SK-N-SH treated with all-trans-retinoic acid at 6 μM for 48 hours (cell line): ENCODE results near the gene TMEM163.

Source experiments
- ATAC-seq: fragments of 200-7000 bp; cut with Tn5 transposase; 3 replicates; pipeline ENCODE4 v1.9.1; 2020; ENCODE audit warnings: mild to moderate bottlenecking, moderate library complexity
- ARNTL ChIP-seq: fragments of 450-650 bp; formaldehyde crosslinking; IDR thresholded peaks from 2 replicates; pipeline ENCODE4 v1.5.0; 2020; ENCODE audit warnings: low read depth, mild to moderate bottlenecking, moderate library complexity, borderline replicate concordance
- ESRRG ChIP-seq: fragments of 250-450 bp; sonication (Bioruptor Pico); IDR thresholded peaks from 2 replicates; pipeline ENCODE4 v1.6.1; 2021; ENCODE audit warnings: mild to moderate bottlenecking
- GLIS3 ChIP-seq: fragments of 250-450 bp; sonication (Bioruptor Pico); IDR thresholded peaks from 2 replicates; pipeline ENCODE4 v1.5.0; 2020; ENCODE audit warnings: mild to moderate bottlenecking, moderate library complexity
- ISL1 ChIP-seq: fragments of 250-450 bp; sonication (Bioruptor Pico); IDR thresholded peaks from 2 replicates; pipeline ENCODE4 v2.1.2; 2022; ENCODE audit warnings: mild to moderate bottlenecking, moderate library complexity
- OSR1 ChIP-seq: fragments of 250-450 bp; sonication (Bioruptor Pico); IDR thresholded peaks from 2 replicates; pipeline ENCODE4 v1.8.0; 2022; ENCODE audit warnings: moderate library complexity, mild to moderate bottlenecking, inconsistent platforms
- PPARA ChIP-seq: fragments of 250-450 bp; sonication (Bioruptor Pico); IDR thresholded peaks from 2 replicates; pipeline ENCODE4 v1.5.0; 2020; ENCODE audit warnings: mild to moderate bottlenecking, borderline replicate concordance
- RARB ChIP-seq: fragments of 250-450 bp; sonication (Bioruptor Pico); IDR thresholded peaks from 2 replicates; pipeline ENCODE4 v1.8.0; 2021; ENCODE audit warnings: mild to moderate bottlenecking, moderate library complexity
- SNAI2 ChIP-seq: fragments of 250-450 bp; sonication (Bioruptor Pico); IDR thresholded peaks from 2 replicates; pipeline ENCODE4 v1.5.0; 2020; ENCODE audit warnings: mild to moderate bottlenecking, moderate library complexity
- TCF4 ChIP-seq: fragments of 250-450 bp; sonication (Bioruptor Pico); IDR thresholded peaks from 2 replicates; pipeline ENCODE4 v1.8.0; 2021; ENCODE audit warnings: mild to moderate bottlenecking, moderate library complexity, borderline replicate concordance
- TOX ChIP-seq: fragments of 250-450 bp; sonication (Bioruptor Pico); IDR thresholded peaks from 2 replicates; pipeline ENCODE4 v1.8.0; 2021; ENCODE audit warnings: mild to moderate bottlenecking, moderate library complexity, borderline replicate concordance
- ZC3H10 ChIP-seq: fragments of 250-450 bp; sonication (Bioruptor Pico); IDR thresholded peaks from 2 replicates; pipeline ENCODE4 v1.5.1; 2021; ENCODE audit warnings: mild to moderate bottlenecking, moderate library complexity
- ZFP3 ChIP-seq: fragments of 250-450 bp; sonication (Bioruptor Pico); IDR thresholded peaks from 2 replicates; pipeline ENCODE4 v1.5.0; 2020; ENCODE audit warnings: mild to moderate bottlenecking, moderate library complexity
- ZFP30 ChIP-seq: fragments of 450-650 bp; formaldehyde crosslinking; IDR thresholded peaks from 2 replicates; pipeline ENCODE4 v1.5.0; 2022; ENCODE audit warnings: mild to moderate bottlenecking, moderate library complexity
- ZNF70 ChIP-seq: fragments of 450-650 bp; formaldehyde crosslinking; IDR thresholded peaks from 2 replicates; pipeline ENCODE4 v1.5.0; 2020; ENCODE audit warnings: mild to moderate bottlenecking, moderate library complexity
- ZNF8 ChIP-seq: fragments of 450-650 bp; formaldehyde crosslinking; IDR thresholded peaks from 2 replicates; pipeline ENCODE4 v1.5.0; 2020; ENCODE audit warnings: mild to moderate bottlenecking, moderate library complexity
- TF ChIP-seq, protein P1 (sequence below): fragments of 250-450 bp; sonication (Bioruptor Pico); IDR thresholded peaks from 2 replicates; pipeline ENCODE4 v1.5.1; 2021; ENCODE audit warnings: mild to moderate bottlenecking, moderate library complexity
- TF ChIP-seq, protein P2 (sequence below): fragments of 250-450 bp; sonication (Bioruptor Pico); IDR thresholded peaks from 2 replicates; pipeline ENCODE4 v1.8.0; 2021; ENCODE audit warnings: low read depth, mild to moderate bottlenecking, moderate library complexity, borderline replicate concordance
- TF ChIP-seq, protein P3 (sequence below): fragments of 250-450 bp; sonication (Bioruptor Pico); IDR thresholded peaks from 2 replicates; pipeline ENCODE4 v1.8.0; 2020; ENCODE audit warnings: mild to moderate bottlenecking, moderate library complexity, borderline replicate concordance
- TF ChIP-seq, protein P4 (sequence below): fragments of 250-450 bp; sonication (Bioruptor Pico); IDR thresholded peaks from 2 replicates; pipeline ENCODE4 v1.5.1; 2020; ENCODE audit warnings: low read depth, mild to moderate bottlenecking, moderate library complexity

Gene TMEM163

DNA sequence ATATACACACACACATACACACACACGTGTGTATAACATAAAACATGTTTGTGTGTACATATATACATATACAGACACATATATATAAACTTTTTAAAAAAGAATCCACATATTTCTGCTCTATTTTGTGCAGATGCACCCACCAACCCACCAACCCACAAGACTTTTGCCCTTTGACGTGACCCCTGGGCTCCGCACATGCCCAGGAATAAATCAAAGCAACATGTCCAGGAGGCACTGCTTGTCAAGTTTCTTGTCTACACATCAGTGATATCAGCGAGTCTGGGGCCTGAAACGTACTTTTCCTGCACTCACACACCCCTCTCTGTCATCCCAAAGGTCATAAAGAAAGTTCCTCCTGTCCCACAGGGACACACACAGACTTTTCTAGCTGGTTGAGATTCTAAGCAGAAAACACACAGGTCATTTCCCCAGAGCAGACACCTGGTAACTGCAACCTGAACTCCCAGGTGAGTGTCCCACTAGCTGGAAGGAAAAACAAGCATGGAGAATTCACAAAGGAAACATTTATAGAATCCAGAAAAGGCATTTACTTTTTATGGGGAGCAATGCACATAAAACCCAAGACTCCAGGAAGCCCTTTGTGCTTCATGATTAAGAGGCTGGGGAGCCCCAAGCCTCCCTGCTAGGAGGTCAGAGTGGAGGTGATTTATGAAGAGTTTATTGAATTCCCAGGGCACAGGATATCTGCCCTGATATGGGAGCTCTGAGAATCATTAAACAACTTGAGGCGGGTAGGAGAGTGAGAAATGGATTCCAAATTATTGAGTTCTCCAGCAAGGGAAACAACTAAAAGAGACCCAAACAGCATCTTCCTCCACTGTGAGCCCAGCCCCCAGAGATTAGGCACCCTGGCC is 253.3 kb downstream of the TMEM163 start (continued):
- TF ChIP-seq SNAI2, result no peak
- no peak for TF ChIP-seq ZFP3 (CRISPR knock-in tag)
- TF ChIP-seq, protein P1, sequence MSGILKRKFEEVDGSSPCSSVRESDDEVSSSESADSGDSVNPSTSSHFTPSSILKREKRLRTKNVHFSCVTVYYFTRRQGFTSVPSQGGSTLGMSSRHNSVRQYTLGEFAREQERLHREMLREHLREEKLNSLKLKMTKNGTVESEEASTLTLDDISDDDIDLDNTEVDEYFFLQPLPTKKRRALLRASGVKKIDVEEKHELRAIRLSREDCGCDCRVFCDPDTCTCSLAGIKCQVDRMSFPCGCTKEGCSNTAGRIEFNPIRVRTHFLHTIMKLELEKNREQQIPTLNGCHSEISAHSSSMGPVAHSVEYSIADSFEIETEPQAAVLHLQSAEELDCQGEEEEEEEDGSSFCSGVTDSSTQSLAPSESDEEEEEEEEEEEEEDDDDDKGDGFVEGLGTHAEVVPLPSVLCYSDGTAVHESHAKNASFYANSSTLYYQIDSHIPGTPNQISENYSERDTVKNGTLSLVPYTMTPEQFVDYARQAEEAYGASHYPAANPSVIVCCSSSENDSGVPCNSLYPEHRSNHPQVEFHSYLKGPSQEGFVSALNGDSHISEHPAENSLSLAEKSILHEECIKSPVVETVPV (CRISPR knock-in tag), result no peak
- no peak for TF ChIP-seq ZC3H10 (CRISPR knock-in tag)
- TF ChIP-seq GLIS3 (CRISPR knock-in tag), result no peak
- TF ChIP-seq, protein P2, sequence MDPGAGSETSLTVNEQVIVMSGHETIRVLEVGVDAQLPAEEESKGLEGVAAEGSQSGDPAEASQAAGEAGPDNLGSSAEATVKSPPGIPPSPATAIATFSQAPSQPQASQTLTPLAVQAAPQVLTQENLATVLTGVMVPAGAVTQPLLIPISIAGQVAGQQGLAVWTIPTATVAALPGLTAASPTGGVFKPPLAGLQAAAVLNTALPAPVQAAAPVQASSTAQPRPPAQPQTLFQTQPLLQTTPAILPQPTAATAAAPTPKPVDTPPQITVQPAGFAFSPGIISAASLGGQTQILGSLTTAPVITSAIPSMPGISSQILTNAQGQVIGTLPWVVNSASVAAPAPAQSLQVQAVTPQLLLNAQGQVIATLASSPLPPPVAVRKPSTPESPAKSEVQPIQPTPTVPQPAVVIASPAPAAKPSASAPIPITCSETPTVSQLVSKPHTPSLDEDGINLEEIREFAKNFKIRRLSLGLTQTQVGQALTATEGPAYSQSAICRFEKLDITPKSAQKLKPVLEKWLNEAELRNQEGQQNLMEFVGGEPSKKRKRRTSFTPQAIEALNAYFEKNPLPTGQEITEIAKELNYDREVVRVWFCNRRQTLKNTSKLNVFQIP (CRISPR knock-in tag), result no peak

DNA sequence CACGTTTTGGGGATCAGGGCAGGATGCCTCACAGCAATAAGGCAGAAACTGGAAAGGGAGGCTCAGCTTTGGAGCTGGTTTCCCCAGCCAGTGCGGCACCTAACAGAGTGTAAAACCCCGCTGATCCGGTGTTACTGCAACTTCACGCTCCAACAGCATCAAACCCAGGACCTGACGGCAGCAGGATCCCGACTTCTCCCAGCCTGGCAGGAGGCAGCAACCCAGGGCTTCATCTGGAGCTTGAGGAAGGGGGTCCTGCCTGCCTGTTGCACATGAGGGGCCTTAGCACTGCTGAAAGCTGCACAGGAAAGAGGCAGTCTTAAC is 255.1 kb downstream of the TMEM163 start:
- no peak for TF ChIP-seq TCF4 (CRISPR knock-in tag)
- TF ChIP-seq GLIS3 (CRISPR knock-in tag), result no peak
- no peak for TF ChIP-seq ZFP30 (CRISPR knock-in tag)
- TF ChIP-seq, protein P1 (CRISPR knock-in tag), result no peak
- TF ChIP-seq, protein P3, sequence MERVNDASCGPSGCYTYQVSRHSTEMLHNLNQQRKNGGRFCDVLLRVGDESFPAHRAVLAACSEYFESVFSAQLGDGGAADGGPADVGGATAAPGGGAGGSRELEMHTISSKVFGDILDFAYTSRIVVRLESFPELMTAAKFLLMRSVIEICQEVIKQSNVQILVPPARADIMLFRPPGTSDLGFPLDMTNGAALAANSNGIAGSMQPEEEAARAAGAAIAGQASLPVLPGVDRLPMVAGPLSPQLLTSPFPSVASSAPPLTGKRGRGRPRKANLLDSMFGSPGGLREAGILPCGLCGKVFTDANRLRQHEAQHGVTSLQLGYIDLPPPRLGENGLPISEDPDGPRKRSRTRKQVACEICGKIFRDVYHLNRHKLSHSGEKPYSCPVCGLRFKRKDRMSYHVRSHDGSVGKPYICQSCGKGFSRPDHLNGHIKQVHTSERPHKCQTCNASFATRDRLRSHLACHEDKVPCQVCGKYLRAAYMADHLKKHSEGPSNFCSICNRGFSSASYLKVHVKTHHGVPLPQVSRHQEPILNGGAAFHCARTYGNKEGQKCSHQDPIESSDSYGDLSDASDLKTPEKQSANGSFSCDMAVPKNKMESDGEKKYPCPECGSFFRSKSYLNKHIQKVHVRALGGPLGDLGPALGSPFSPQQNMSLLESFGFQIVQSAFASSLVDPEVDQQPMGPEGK (CRISPR knock-in tag), result no peak
- no peak for TF ChIP-seq ZNF70 (CRISPR knock-in tag)
- TF ChIP-seq ARNTL (CRISPR knock-in tag), result no peak
- TF ChIP-seq, protein P4, sequence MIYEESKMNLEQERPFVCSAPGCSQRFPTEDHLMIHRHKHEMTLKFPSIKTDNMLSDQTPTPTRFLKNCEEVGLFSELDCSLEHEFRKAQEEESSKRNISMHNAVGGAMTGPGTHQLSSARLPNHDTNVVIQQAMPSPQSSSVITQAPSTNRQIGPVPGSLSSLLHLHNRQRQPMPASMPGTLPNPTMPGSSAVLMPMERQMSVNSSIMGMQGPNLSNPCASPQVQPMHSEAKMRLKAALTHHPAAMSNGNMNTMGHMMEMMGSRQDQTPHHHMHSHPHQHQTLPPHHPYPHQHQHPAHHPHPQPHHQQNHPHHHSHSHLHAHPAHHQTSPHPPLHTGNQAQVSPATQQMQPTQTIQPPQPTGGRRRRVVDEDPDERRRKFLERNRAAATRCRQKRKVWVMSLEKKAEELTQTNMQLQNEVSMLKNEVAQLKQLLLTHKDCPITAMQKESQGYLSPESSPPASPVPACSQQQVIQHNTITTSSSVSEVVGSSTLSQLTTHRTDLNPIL, result no peak
- no peak for TF ChIP-seq PPARA
- no peak for TF ChIP-seq SNAI2
- TF ChIP-seq ISL1, result no peak
- TF ChIP-seq OSR1 (CRISPR knock-in tag), result no peak
- no peak for TF ChIP-seq RARB
- no peak for TF ChIP-seq ZFP3 (CRISPR knock-in tag)
- no peak for TF ChIP-seq TOX (CRISPR knock-in tag)
- TF ChIP-seq ESRRG (CRISPR knock-in tag), result no peak
- TF ChIP-seq, protein P2 (CRISPR knock-in tag), result no peak
- TF ChIP-seq, all 23 proteins: peak for 0
- no peak for ATAC-seq

DNA sequence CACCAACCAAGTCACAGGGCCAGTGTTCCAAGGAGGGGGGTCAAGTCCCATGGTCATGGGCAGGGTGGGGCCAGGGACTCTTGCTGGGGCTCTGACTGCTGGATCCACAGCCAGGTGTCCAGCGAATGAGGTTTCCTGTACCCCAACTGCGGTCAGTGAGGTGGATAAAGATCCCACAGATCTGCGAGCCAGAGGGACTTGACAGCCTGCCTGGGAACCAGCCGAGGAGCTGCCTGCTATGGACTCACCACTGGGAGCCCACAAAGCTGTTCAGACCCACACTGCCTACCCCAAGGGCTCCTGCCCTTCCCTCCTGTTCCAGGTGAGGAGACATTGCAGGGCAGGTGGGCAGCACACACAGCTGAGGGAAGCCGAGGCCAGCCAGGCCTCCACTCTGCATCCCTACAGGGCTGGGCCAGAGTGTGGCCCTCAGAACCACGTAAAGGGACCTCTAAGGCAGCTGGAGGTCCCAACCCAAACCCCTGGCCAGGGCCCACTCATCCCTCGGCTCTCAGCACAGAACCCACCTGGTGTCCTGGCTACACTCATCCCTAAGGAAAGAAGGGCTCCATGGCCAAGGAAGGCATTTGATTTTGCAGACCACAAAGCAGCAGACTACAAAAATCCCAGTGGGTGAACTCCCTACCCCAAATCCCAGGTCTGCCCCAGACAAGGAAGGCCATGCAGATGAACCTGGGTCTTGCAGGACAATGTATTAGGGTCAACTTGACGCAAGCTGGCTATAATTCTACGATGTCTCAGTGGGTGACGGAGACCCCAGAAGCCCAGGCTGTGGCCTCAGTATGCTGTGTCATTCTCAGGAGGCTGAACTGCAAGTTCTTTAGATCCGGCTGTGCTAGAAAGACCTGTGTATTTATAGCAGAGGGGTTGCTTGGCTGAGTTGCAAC is 255.8 kb downstream of the TMEM163 start:
- ATAC-seq, result no peak
- TF ChIP-seq ZNF8, result no peak
- TF ChIP-seq ZC3H10 (CRISPR knock-in tag), result no peak
- no peak for TF ChIP-seq ZFP3 (CRISPR knock-in tag)
- no peak for TF ChIP-seq SNAI2
- TF ChIP-seq ESRRG (CRISPR knock-in tag), result no peak
- no peak for TF ChIP-seq GLIS3 (CRISPR knock-in tag)
- TF ChIP-seq, protein P4, result no peak
